HepG2 (cell line): ENCODE measurements around the gene NACC2. TPM values are rescaled to one million over a fixed set of nuclear protein-coding genes. Genes with fewer than 3 reads are reported as not detected.

Experiments used
- ATAC-seq: fragments of 200-7000 bp; cut with Tn5 transposase; 3 replicates; pipeline ENCODE4 v1.9.1; 2020; ENCODE audit warnings: mild to moderate bottlenecking, moderate library complexity
- BruUV-seq: library from RNA; stranded (reverse); fragments of 400-500 nt; replicated peaks from 2 replicates; lab custom pipeline; 2021; lab: Mats Ljungman, UMichigan
- CTCF ChIA-PET: fragments of 300-600 bp; formaldehyde crosslinking; extraction: SDS; loops from one replicate; lab custom pipeline; 2021; ENCODE audit warnings: low total read pairs, inconsistent platforms, low intra/inter-chr PET ratio; lab: Yijun Ruan, JAX
- POLR2A ChIA-PET: fragments of 350-600 bp; sonication (Branson Sonifier 250); formaldehyde crosslinking; loops from one replicate; lab custom pipeline; 2020; ENCODE audit warnings: antibody characterized with exemption, inconsistent platforms; lab: Yijun Ruan, JAX
- DNase-seq: peaks from one replicate; pipeline ENCODE4 v3.0.0-alpha.2; 2015; ENCODE audit warnings: low spot score
- FAIRE-seq: peaks from 3 replicates; lab custom pipeline; 2011; peaks lifted over from hg19 to GRCh38; lab: Jason Lieb, UNC
- H2AFZ ChIP-seq: one replicate; pipeline ENCODE4 v1.6.1; 2011; ENCODE audit warnings: low read length, inconsistent platforms
- H3K27ac ChIP-seq: fragments of 300-600 bp; 3 replicates; pipeline ENCODE4 v1.8.0; 2011; ENCODE audit warnings: mixed run types, mild to moderate bottlenecking, mixed read lengths, low read length, inconsistent platforms; ENCODE audit not compliant: insufficient read depth; ENCODE audit errors: extremely low read length
- H3K27me3 ChIP-seq, 2 experiments: fragments of 200-600 bp in 1 of 2; 2 replicates in 1 of 2; 3 replicates in 1 of 2; pipeline versions ENCODE4 v1.6.0 to v1.8.0; 2011; ENCODE audit warnings: low read length in 2 of 2, mild to moderate bottlenecking in 2 of 2, moderate library complexity in 2 of 2, inconsistent platforms in 1 of 2; ENCODE audit not compliant: insufficient read depth in 2 of 2, control insufficient read depth in 1 of 2
- H3K36me3 ChIP-seq, 2 experiments: fragments of 200-600 bp in 1 of 2; replicated peaks in 1 of 2; 2 replicates in 1 of 2; 3 replicates in 1 of 2; pipeline versions ENCODE4 v1.5.1 to v1.8.0; 2011; ENCODE audit warnings: low read length in 2 of 2, inconsistent platforms in 1 of 2; ENCODE audit not compliant: insufficient read depth in 2 of 2, control insufficient read depth in 1 of 2
- H3K4me1 ChIP-seq: 2 replicates; pipeline ENCODE4 v1.5.1; 2012; ENCODE audit warnings: low read length, inconsistent platforms; ENCODE audit not compliant: insufficient read depth
- H3K4me2 ChIP-seq: 2 replicates; pipeline ENCODE4 v1.6.0; 2011; ENCODE audit warnings: low read depth, low read length, inconsistent platforms
- H3K4me3 ChIP-seq, 3 experiments: fragments of 200-600 bp in 1 of 3; sonication (generic), shearing (Covaris generic) in 1 of 3; replicated peaks in 1 of 3; 2 replicates each; pipeline ENCODE4 v1.5.1; 2011 to 2016; ENCODE audit warnings: low read length in 3 of 3, inconsistent platforms in 2 of 3, low read depth in 2 of 3, mild to moderate bottlenecking in 2 of 3, control low read depth in 1 of 3, mixed read lengths in 1 of 3; ENCODE audit not compliant: insufficient read depth in 1 of 3
- H3K79me2 ChIP-seq: one replicate; pipeline ENCODE4 v1.6.1; 2011; ENCODE audit warnings: low read length, inconsistent platforms; ENCODE audit not compliant: insufficient read depth
- H3K9ac ChIP-seq: 2 replicates; pipeline ENCODE4 v1.6.0; 2011; ENCODE audit warnings: mild to moderate bottlenecking, low read depth, low read length, inconsistent platforms; ENCODE audit not compliant: insufficient read depth
- H3K9me3 ChIP-seq: 2 replicates; pipeline ENCODE4 v1.5.1; 2012; ENCODE audit warnings: mild to moderate bottlenecking, low read length
- H4K20me1 ChIP-seq: 2 replicates; pipeline ENCODE4 v1.6.0; 2011; ENCODE audit warnings: inconsistent platforms, mild to moderate bottlenecking, low read length, moderate library complexity; ENCODE audit not compliant: insufficient read depth
- CEBPB ChIP-seq: IDR thresholded peaks from 2 replicates; pipeline ENCODE4 v1.6.1; 2011; ENCODE audit warnings: low read depth, low read length, improper control_type of control experiment, borderline replicate concordance
- GLI4 ChIP-seq: sonication (generic); formaldehyde crosslinking; IDR thresholded peaks from 2 replicates; pipeline ENCODE4 v1.5.1; 2020; ENCODE audit warnings: missing genetic modification reagents, mild to moderate bottlenecking, moderate library complexity, borderline replicate concordance
- IKZF4 ChIP-seq: sonication (generic); formaldehyde crosslinking; IDR thresholded peaks from 2 replicates; pipeline ENCODE4 v1.5.1; 2020; ENCODE audit warnings: borderline replicate concordance, mild to moderate bottlenecking, low read depth, missing genetic modification reagents; ENCODE audit errors: not compliant biosample characterization
- IRF2 ChIP-seq: IDR thresholded peaks from 2 replicates; pipeline ENCODE4 v1.6.1; 2018; ENCODE audit warnings: missing genetic modification reagents, missing compliant biosample characterization
- IRX3 ChIP-seq: sonication (generic); formaldehyde crosslinking; IDR thresholded peaks from 2 replicates; pipeline ENCODE4 v1.8.1; 2023; ENCODE audit warnings: mild to moderate bottlenecking, low read depth, missing genetic modification reagents, borderline replicate concordance
- LCORL ChIP-seq, 2 experiments: fragments of 450-650 bp in 1 of 2; sonication (generic) in 1 of 2; formaldehyde crosslinking in 1 of 2; IDR thresholded peaks; 2 replicates each; pipeline versions ENCODE4 v1.5.0 to v1.6.1; 2017 to 2020; ENCODE audit warnings: antibody characterized with exemption in 1 of 2, missing genetic modification reagents in 1 of 2
- MEIS2 ChIP-seq: sonication (generic); formaldehyde crosslinking; IDR thresholded peaks from 2 replicates; pipeline ENCODE4 v1.9.0; 2021; ENCODE audit warnings: mild to moderate bottlenecking, missing genetic modification reagents
- NCOR1 ChIP-seq: fragments of 200-600 bp; sonication (generic); IDR thresholded peaks from 2 replicates; pipeline ENCODE4 v1.7.0; 2017; ENCODE audit warnings: antibody characterized with exemption, low read length, borderline replicate concordance
- NFKBIZ ChIP-seq: IDR thresholded peaks from 2 replicates; pipeline ENCODE4 v1.6.1; 2018; ENCODE audit warnings: missing genetic modification reagents, missing compliant biosample characterization
- RBFOX2 ChIP-seq: fragments of 200-400 bp; formaldehyde crosslinking; IDR thresholded peaks from 2 replicates; pipeline ENCODE4 v1.6.1; 2017; ENCODE audit warnings: low read depth, mild to moderate bottlenecking, low read length
- RFX5 ChIP-seq: IDR thresholded peaks from 2 replicates; pipeline ENCODE4 v1.6.1; 2011; ENCODE audit warnings: low read depth, low read length, improper control_type of control experiment
- RNF2 ChIP-seq: fragments of 450-650 bp; conservative IDR thresholded peaks from 2 replicates; pipeline ENCODE4 v1.6.1; 2016; ENCODE audit warnings: low read depth
- SMAD1 ChIP-seq: sonication (generic); formaldehyde crosslinking; IDR thresholded peaks from 2 replicates; pipeline ENCODE4 v1.4.0; 2020; ENCODE audit warnings: missing genetic modification reagents, low read depth, mild to moderate bottlenecking, borderline replicate concordance
- TFE3 ChIP-seq: IDR thresholded peaks from 2 replicates; pipeline ENCODE4 v1.6.1; 2016
- TGIF2 ChIP-seq: IDR thresholded peaks from 2 replicates; pipeline ENCODE4 v1.6.1; 2016; ENCODE audit warnings: control low read depth, missing compliant biosample characterization
- ZBTB1 ChIP-seq: sonication (generic); formaldehyde crosslinking; IDR thresholded peaks from 2 replicates; pipeline ENCODE4 v1.4.0; 2020; ENCODE audit warnings: missing genetic modification reagents, borderline replicate concordance
- ZNF207 ChIP-seq: fragments of 450-650 bp; IDR thresholded peaks from 2 replicates; pipeline ENCODE4 v1.6.1; 2016; ENCODE audit warnings: antibody characterized with exemption, borderline replicate concordance
- ZNF780A ChIP-seq: sonication (generic); formaldehyde crosslinking; IDR thresholded peaks from 2 replicates; pipeline ENCODE4 v1.8.0; 2022; ENCODE audit warnings: mild to moderate bottlenecking, missing genetic modification reagents, moderate library complexity
- ZNF883 ChIP-seq: sonication (generic); formaldehyde crosslinking; IDR thresholded peaks from 2 replicates; pipeline ENCODE4 v1.5.1; 2020; ENCODE audit warnings: mild to moderate bottlenecking, missing genetic modification reagents; ENCODE audit errors: not compliant biosample characterization
- ZNF891 ChIP-seq: sonication (generic); formaldehyde crosslinking; IDR thresholded peaks from 2 replicates; pipeline ENCODE4 v1.5.0; 2020; ENCODE audit warnings: mild to moderate bottlenecking, missing genetic modification reagents
- WGBS: methylation state at CpG from one replicate; pipeline ENCODE4 v1.1.6; 2017; ENCODE audit warnings: low lambda C conversion rate; 5-methylcytosine and 5-hydroxymethylcytosine counted together
- in situ Hi-C: cut with HindIII; loops from 2 replicates; pipeline ENCODE4 v1.10.0; 2017; ENCODE audit warnings: low pct_unique_long_range_greater_than_20kb; ENCODE audit not compliant: extremely low pct_ligation_motif_present
- intact Hi-C: fragments of 100-400 bp; cut with micrococcal nuclease; formaldehyde crosslinking; loops from one replicate; pipeline ENCODE4 v1.10.0; 2022; ENCODE audit not compliant: unreplicated experiment
- polyA plus RNA-seq, 8 experiments: library from polyadenylated mRNA; depleted of rRNA in 3 of 8; stranded (reverse) in 7 of 8; unstranded in 1 of 8; fragments of >200 nt; fragmentation: Illumina TruSeq in 4 of 8; extraction: Trizol in 4 of 8; gene quantifications; 2 replicates each; pipeline versions ENCODE4 v1.2.1 to v1.2.3, GENCODE V29; 2011 to 2016; ENCODE audit warnings: low read depth in 4 of 8, missing spikeins in 1 of 8, mixed read lengths in 1 of 8; ENCODE audit not compliant: insufficient read depth in 1 of 8
- total RNA-seq, 5 experiments: library from RNA; depleted of rRNA; stranded (reverse); fragments of >200 nt; fragmentation: Illumina TruSeq; extraction: Trizol; gene quantifications; 2 replicates each; pipeline ENCODE4 v1.2.3, GENCODE V29; 2016; ENCODE audit warnings: low read depth in 1 of 5

The NACC2 gene
- total and polyA plus RNA-seq, 2 of the 13 experiments (the other 11 are each of a cell fraction or from before 2014, with no cell fraction given) = 5.9 to 12.3 TPM

DNA sequence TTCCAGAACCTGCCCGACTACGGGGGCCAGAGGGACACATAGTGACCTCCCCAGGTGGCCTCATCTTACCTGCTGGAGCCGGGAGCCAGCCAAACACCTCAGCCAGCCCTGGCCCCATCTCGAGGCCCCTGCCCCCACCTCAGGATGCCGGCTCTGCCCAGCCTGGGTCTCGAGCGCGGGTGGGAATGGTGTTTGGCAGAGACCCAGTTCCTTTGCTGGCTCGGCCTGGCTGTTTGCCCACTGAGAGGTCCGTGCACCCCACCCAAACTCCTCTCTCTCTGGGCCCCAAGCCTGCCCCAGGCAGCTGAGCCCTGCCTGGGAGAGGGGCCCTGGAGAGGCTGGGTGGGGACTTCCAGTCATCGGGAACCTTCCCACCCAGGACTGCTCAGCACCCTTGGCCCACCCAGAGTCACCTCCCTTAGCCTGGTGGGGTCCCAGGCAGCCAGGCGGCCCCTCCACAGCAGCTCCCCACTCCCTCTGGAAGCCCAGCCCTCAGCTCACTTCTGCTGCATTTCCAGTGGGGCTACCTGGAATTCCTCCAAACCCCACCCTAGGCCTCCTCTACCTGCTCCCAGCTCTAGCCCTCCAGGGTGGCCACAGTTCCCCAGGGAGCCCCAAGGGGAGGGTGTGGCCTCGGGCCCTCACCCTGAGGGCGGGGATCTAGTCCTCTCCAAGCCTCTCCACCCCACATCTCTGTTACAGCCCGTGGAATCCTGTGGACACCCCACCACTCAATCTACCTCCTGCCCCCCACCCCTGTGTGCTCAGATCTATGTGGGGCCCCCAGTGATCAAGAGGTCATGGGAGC lies 91.5 kb downstream of the NACC2 start:
- Histone ChIP-seq H3K36me3 (no peaks in the 10 kb centered on the region), H3K27me3 (no peaks in the 10 kb centered on the region; a peak in 1 of 5 replicates), H2AFZ (no peak overlapping the region), H3K27ac (no peak overlapping the region), H3K9me3 (no peaks in the 10 kb centered on the region), H3K4me1 (peaks cover 91% of the 10 kb centered on the region), H4K20me1 (no peaks in the 10 kb centered on the region), H3K79me2 (no peaks in the 10 kb centered on the region), H3K4me2 (peak overlapping the region; percentile 86), H3K9ac (peak overlapping the region; percentile 58), H3K4me3 (peak overlapping the region; percentile 33 to 68 (median 34))
- CTCF ChIA-PET = no interaction called here
- intact Hi-C loops (no loop called here), in situ Hi-C loops (no loop called here)
- ATAC-seq (peak; percentile 9), FAIRE-seq (no peak), DNase-seq (no peak)
- BruUV-seq = no TSS peak
- WGBS = 0% methylated on average over 1 of the region's 15 CpGs
- POLR2A ChIA-PET = interaction anchor here (0.7 to 5.4 kb wide), 8 partner anchors 8 to 116 kb away, joined by 3 to 99 read pairs (median 6); no protein-coding TSS in a partner anchor
- TF ChIP-seq CEBPB (no peak), ZBTB1 (CRISPR knock-in tag) (no peak), IRX3 (no peak), ZNF780A (CRISPR knock-in tag) (no peak), RFX5 (no peak), SMAD1 (CRISPR knock-in tag) (no peak), MEIS2 (CRISPR knock-in tag) (no peak), NFKBIZ (no peak), IKZF4 (CRISPR knock-in tag) (no peak), RNF2 (no peak), ZNF207 (no peak), RBFOX2 (peak; percentile 40; the same call in 1 of the 2 replicates), LCORL (IDR thresholded peaks at IDR 0.05) (no peak), LCORL (CRISPR knock-in tag; IDR thresholded peaks at IDR 0.05) (no peak; the same call in 1 of the 2 replicates), GLI4 (CRISPR knock-in tag) (no peak), TFE3 (CRISPR knock-in tag) (no peak), TGIF2 (CRISPR knock-in tag) (no peak), ZNF891 (CRISPR knock-in tag) (no peak), IRF2 (CRISPR knock-in tag) (no peak), NCOR1 (no peak), ZNF883 (CRISPR knock-in tag) (no peak)
